ENCODE measurements around the gene GXYLT1. TPM values are rescaled to one million over a fixed set of nuclear protein-coding genes. Genes with fewer than 3 reads are reported as not detected.

Gene GXYLT1
- total and polyA plus RNA-seq, 2 of the 13 experiments (the other 11 are each of a cell fraction or from before 2014, with no cell fraction given): 7.8 to 17.0 TPM

DNA sequence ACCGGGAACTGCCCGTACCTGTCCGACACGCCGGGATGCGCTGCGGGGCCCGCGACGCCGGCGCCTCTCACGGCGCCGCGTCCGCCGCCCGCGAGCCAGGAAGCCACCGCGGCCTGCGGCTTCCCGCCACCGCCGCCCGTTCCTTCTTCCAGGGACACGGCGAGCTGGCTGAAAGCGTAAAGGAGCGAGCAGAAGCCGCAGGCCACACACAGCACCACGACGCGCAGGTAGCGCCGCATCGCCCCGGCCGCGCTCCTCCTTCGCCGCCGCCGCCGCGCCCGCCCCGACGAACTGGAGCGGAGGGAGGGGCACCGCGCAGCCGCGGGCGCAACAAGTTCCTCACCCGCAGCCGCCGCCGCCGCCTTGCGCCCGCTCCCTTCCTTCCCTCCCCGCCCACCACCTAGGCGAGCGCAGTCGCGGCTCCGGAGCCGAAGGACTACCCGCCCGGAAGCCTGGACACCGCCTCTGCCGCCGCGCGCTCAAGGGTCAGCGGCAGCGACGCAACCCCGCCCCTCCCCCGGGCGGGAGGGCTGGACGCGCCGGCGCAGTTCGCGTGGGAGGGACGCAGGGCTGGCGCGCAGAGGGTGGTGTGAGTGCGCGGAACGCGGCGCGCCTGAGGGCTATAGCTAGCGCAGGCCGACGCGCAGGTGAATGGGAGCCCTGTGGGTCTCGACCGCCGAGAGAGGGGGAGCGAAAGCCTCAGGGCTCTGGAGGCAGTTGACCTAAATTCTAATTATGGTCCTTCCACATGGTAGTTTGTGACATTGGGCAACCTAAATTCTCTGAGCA, at the start of gene GXYLT1 (continued):
- TF ChIP-seq, protein P1, sequence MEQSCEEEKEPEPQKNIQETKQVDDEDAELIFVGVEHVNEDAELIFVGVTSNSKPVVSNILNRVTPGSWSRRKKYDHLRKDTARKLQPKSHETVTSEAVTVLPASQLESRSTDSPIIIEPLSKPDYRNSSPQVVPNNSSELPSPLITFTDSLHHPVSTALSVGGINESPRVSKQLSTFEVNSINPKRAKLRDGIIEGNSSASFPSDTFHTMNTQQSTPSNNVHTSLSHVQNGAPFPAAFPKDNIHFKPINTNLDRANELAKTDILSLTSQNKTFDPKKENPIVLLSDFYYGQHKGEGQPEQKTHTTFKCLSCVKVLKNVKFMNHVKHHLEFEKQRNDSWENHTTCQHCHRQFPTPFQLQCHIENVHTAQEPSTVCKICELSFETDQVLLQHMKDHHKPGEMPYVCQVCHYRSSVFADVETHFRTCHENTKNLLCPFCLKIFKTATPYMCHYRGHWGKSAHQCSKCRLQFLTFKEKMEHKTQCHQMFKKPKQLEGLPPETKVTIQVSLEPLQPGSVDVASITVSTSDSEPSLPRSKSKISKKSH (CRISPR knock-in tag; IDR thresholded peaks at IDR 0.05; ENCODE audit: borderline replicate concordance): 0 out of 2 replicates have a peak, but pooled peaks have one; percentile 72
- no peak for TF ChIP-seq PRPF4 (IDR thresholded peaks at IDR 0.05; ENCODE audit: low read depth, low read length, poor library complexity, severe bottlenecking)
- no peak for TF ChIP-seq CCAR2 (optimal IDR thresholded peaks at IDR 0.05; ENCODE audit: low read depth, low read length)
- TF ChIP-seq ZMYM4 (CRISPR knock-in tag; IDR thresholded peaks at IDR 0.05): peak; percentile 94
- TF ChIP-seq ZNF124 (CRISPR knock-in tag; IDR thresholded peaks at IDR 0.05): peak; percentile 68; the same call in 1 of the 2 replicates
- TF ChIP-seq, protein P2, sequence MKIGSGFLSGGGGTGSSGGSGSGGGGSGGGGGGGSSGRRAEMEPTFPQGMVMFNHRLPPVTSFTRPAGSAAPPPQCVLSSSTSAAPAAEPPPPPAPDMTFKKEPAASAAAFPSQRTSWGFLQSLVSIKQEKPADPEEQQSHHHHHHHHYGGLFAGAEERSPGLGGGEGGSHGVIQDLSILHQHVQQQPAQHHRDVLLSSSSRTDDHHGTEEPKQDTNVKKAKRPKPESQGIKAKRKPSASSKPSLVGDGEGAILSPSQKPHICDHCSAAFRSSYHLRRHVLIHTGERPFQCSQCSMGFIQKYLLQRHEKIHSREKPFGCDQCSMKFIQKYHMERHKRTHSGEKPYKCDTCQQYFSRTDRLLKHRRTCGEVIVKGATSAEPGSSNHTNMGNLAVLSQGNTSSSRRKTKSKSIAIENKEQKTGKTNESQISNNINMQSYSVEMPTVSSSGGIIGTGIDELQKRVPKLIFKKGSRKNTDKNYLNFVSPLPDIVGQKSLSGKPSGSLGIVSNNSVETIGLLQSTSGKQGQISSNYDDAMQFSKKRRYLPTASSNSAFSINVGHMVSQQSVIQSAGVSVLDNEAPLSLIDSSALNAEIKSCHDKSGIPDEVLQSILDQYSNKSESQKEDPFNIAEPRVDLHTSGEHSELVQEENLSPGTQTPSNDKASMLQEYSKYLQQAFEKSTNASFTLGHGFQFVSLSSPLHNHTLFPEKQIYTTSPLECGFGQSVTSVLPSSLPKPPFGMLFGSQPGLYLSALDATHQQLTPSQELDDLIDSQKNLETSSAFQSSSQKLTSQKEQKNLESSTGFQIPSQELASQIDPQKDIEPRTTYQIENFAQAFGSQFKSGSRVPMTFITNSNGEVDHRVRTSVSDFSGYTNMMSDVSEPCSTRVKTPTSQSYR (CRISPR knock-in tag; IDR thresholded peaks at IDR 0.05; ENCODE audit: borderline replicate concordance): peak; percentile 90
- TF ChIP-seq, protein P3, sequence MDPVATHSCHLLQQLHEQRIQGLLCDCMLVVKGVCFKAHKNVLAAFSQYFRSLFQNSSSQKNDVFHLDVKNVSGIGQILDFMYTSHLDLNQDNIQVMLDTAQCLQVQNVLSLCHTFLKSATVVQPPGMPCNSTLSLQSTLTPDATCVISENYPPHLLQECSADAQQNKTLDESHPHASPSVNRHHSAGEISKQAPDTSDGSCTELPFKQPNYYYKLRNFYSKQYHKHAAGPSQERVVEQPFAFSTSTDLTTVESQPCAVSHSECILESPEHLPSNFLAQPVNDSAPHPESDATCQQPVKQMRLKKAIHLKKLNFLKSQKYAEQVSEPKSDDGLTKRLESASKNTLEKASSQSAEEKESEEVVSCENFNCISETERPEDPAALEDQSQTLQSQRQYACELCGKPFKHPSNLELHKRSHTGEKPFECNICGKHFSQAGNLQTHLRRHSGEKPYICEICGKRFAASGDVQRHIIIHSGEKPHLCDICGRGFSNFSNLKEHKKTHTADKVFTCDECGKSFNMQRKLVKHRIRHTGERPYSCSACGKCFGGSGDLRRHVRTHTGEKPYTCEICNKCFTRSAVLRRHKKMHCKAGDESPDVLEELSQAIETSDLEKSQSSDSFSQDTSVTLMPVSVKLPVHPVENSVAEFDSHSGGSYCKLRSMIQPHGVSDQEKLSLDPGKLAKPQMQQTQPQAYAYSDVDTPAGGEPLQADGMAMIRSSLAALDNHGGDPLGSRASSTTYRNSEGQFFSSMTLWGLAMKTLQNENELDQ (CRISPR knock-in tag; IDR thresholded peaks at IDR 0.05; ENCODE audit: borderline replicate concordance): no peak
- TF ChIP-seq, protein P4, sequence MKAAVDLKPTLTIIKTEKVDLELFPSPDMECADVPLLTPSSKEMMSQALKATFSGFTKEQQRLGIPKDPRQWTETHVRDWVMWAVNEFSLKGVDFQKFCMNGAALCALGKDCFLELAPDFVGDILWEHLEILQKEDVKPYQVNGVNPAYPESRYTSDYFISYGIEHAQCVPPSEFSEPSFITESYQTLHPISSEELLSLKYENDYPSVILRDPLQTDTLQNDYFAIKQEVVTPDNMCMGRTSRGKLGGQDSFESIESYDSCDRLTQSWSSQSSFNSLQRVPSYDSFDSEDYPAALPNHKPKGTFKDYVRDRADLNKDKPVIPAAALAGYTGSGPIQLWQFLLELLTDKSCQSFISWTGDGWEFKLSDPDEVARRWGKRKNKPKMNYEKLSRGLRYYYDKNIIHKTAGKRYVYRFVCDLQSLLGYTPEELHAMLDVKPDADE (CRISPR knock-in tag; IDR thresholded peaks at IDR 0.05): no peak
- TF ChIP-seq ARNT2 (CRISPR knock-in tag; IDR thresholded peaks at IDR 0.05; ENCODE audit: low read depth): peak; percentile 81; the same call in 1 of the 2 replicates
- no peak for TF ChIP-seq ZNF10 (CRISPR knock-in tag; IDR thresholded peaks at IDR 0.05; ENCODE audit: borderline replicate concordance, low read depth)
- no peak for TF ChIP-seq SIX1 (CRISPR knock-in tag; IDR thresholded peaks at IDR 0.05; ENCODE audit: borderline replicate concordance)
- TF ChIP-seq MEIS1 (CRISPR knock-in tag; IDR thresholded peaks at IDR 0.05; ENCODE audit: borderline replicate concordance): no peak
- TF ChIP-seq ZNF569 (CRISPR knock-in tag; IDR thresholded peaks at IDR 0.05; ENCODE audit: borderline replicate concordance): no peak
- no peak; the same call in 1 of the 2 replicates for TF ChIP-seq GATA4 (IDR thresholded peaks at IDR 0.05; ENCODE audit: borderline replicate concordance, low read depth)
- TF ChIP-seq, protein P5, sequence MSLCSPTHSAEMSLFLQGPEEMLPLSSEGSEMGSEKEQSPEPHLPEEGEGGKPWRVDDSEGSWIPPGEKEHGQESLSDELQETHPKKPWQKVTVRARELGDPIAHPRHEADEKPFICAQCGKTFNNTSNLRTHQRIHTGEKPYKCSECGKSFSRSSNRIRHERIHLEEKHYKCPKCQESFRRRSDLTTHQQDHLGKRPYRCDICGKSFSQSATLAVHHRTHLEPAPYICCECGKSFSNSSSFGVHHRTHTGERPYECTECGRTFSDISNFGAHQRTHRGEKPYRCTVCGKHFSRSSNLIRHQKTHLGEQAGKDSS (CRISPR knock-in tag; IDR thresholded peaks at IDR 0.05; ENCODE audit: borderline replicate concordance, low read depth): peak; percentile 89; the same call in 1 of the 2 replicates
- TF ChIP-seq RBM39 (IDR thresholded peaks at IDR 0.05; ENCODE audit: low read depth, low read length, poor library complexity, severe bottlenecking): peak; percentile 84
- peak; percentile 55 for TF ChIP-seq ZNF160 (CRISPR knock-in tag; IDR thresholded peaks at IDR 0.05)
- TF ChIP-seq ZNF660 (CRISPR knock-in tag; IDR thresholded peaks at IDR 0.05; ENCODE audit: borderline replicate concordance, low read depth): no peak

Data from HepG2 (cell line).